Bronchial epithelial cell (primary cell): ENCODE results near the gene WDR18. TPM values are rescaled to one million over a fixed set of nuclear protein-coding genes. Genes with fewer than 3 reads are reported as not detected.

Source experiments
- DNase-seq: peaks from one replicate; pipeline ENCODE4 v3.0.0-alpha.2; 2010; ENCODE audit warnings: low read depth
- FAIRE-seq: peaks from 2 replicates; lab custom pipeline; 2011; peaks lifted over from hg19 to GRCh38; lab: Jason Lieb, UNC
- H3K27me3 ChIP-seq: 2 replicates; pipeline ENCODE4 v1.5.1; 2011; ENCODE audit warnings: low read length; ENCODE audit not compliant: control insufficient read depth, insufficient read depth
- H3K36me3 ChIP-seq: 2 replicates; pipeline ENCODE4 v1.5.1; 2011; ENCODE audit warnings: low read length; ENCODE audit not compliant: control insufficient read depth, insufficient read depth
- H3K4me3 ChIP-seq: 2 replicates; pipeline ENCODE4 v1.5.1; 2011; ENCODE audit warnings: mild to moderate bottlenecking, low read depth, low read length, control low read depth
- CTCF ChIP-seq: IDR thresholded peaks from 2 replicates; pipeline ENCODE4 v1.5.1; 2011; ENCODE audit warnings: mild to moderate bottlenecking, moderate library complexity, low read length, control low read depth, inconsistent platforms; ENCODE audit not compliant: insufficient read depth, severe bottlenecking
- total RNA-seq: library from RNA; depleted of rRNA; stranded (reverse); fragments of >200 nt; gene quantifications from 2 replicates; pipeline ENCODE4 v1.2.1, GENCODE V29; 2014

Gene WDR18
- total RNA-seq, 1 donor from 2014 or later = 36.3 TPM

GRCh38 chr19:1013218-1013617 lies 29.1 kb downstream of the WDR18 start:
- Histone ChIP-seq H3K36me3 (peaks cover 43% of the 10 kb centered on the region), H3K27me3 (no peaks in the 10 kb centered on the region), H3K4me3 (no peak overlapping the region)
- no peak for FAIRE-seq
- no peak for DNase-seq
- TF ChIP-seq CTCF = no peak

GRCh38 chr19:1014161-1015060 lies 30.3 kb downstream of the WDR18 start:
- H3K4me3 ChIP-seq = no peak overlapping the region
- no peak for FAIRE-seq
- no peaks in the 10 kb centered on the region for H3K27me3 ChIP-seq
- TF ChIP-seq CTCF = no peak
- H3K36me3 ChIP-seq = peaks cover 43% of the 10 kb centered on the region
- DNase-seq = no peak

- peaks cover 39% of the 10 kb centered on the region for H3K36me3 ChIP-seq
- H3K27me3 ChIP-seq = no peaks in the 10 kb centered on the region
- TF ChIP-seq CTCF = no peak
- no peak for FAIRE-seq
- no peak overlapping the region for H3K4me3 ChIP-seq
- DNase-seq = no peak
Observed at GRCh38 chr19:1015061-1015781, 31.1 kb downstream of the WDR18 start.

- FAIRE-seq = no peak
- Histone ChIP-seq H3K36me3 (peaks cover 35% of the 10 kb centered on the region), H3K27me3 (no peaks in the 10 kb centered on the region), H3K4me3 (no peak overlapping the region)
- DNase-seq = no peak
- TF ChIP-seq CTCF = no peak
Observed at GRCh38 chr19:1015782-1016646, 31.9 kb downstream of the WDR18 start.

GRCh38 chr19:1016647-1017114 lies 32.5 kb downstream of the WDR18 start:
- peak; percentile 92 for FAIRE-seq
- peak; percentile 74 for DNase-seq
- Histone ChIP-seq H3K27me3 (no peaks in the 10 kb centered on the region), H3K4me3 (no peak overlapping the region), H3K36me3 (peaks cover 35% of the 10 kb centered on the region)
- no peak for TF ChIP-seq CTCF
